ENCODE measurements around the gene NRG2. TPM values are rescaled to one million over a fixed set of nuclear protein-coding genes. Genes with fewer than 3 reads are reported as not detected.

Gene NRG2
- total RNA-seq, 1 donor from 2014 or later = 2.0 TPM

- no peaks in the 10 kb centered on the region for H3K4me1 Mint-ChIP-seq
- H3K4me3 Mint-ChIP-seq = no peak overlapping the region
- peaks cover 54% of the 10 kb centered on the region for H3K27me3 Mint-ChIP-seq (ENCODE audit: low read depth)
- no peak for TF ChIP-seq CTCF (IDR thresholded peaks at IDR 0.05; ENCODE audit: unreplicated experiment)
- DNase-seq (ENCODE audit: low spot score in 2 of 2, unreplicated experiment in 2 of 2) = no peak
- no peaks in the 10 kb centered on the region for H3K36me3 Mint-ChIP-seq
- H3K9me3 Mint-ChIP-seq = no peaks in the 10 kb centered on the region
- no peak overlapping the region for H3K27ac Mint-ChIP-seq
These were observed 6.6 kb upstream of the NRG2 start for GRCh38 chr5:140049713-140050112.

- Mint-ChIP-seq H3K27ac (no peak overlapping the region), H3K4me3 (no peak overlapping the region), H3K27me3 (ENCODE audit: low read depth) (peaks cover 59% of the 10 kb centered on the region), H3K36me3 (no peaks in the 10 kb centered on the region), H3K9me3 (no peaks in the 10 kb centered on the region), H3K4me1 (no peaks in the 10 kb centered on the region)
- no peak for DNase-seq (ENCODE audit: low spot score in 2 of 2, unreplicated experiment in 2 of 2)
- no peak for TF ChIP-seq CTCF (IDR thresholded peaks at IDR 0.05; ENCODE audit: unreplicated experiment)
These were observed 6.1 kb upstream of the NRG2 start for GRCh38 chr5:140049205-140049604.

GRCh38 chr5:140044041-140044440 lies 942 bp upstream of the NRG2 start:
- H3K4me3 Mint-ChIP-seq = no peak overlapping the region
- no peak for TF ChIP-seq CTCF (IDR thresholded peaks at IDR 0.05; ENCODE audit: unreplicated experiment)
- H3K27me3 Mint-ChIP-seq (ENCODE audit: low read depth) = peaks cover 87% of the 10 kb centered on the region
- H3K4me1 Mint-ChIP-seq = peaks cover 9% of the 10 kb centered on the region
- no peak overlapping the region for H3K27ac Mint-ChIP-seq
- H3K9me3 Mint-ChIP-seq = no peaks in the 10 kb centered on the region
- no peak for DNase-seq (ENCODE audit: low spot score in 2 of 2, unreplicated experiment in 2 of 2)
- no peaks in the 10 kb centered on the region for H3K36me3 Mint-ChIP-seq

GRCh38 chr5:140043508-140043872 lies 391 bp upstream of the NRG2 start:
- Mint-ChIP-seq H3K36me3 (no peaks in the 10 kb centered on the region), H3K9me3 (no peaks in the 10 kb centered on the region), H3K4me3 (peak overlapping the region; percentile 64), H3K27ac (no peak overlapping the region), H3K27me3 (ENCODE audit: low read depth) (peaks cover 87% of the 10 kb centered on the region), H3K4me1 (peaks cover 9% of the 10 kb centered on the region)
- DNase-seq (ENCODE audit: low spot score in 2 of 2, unreplicated experiment in 2 of 2) = peak in 1 of 2 experiments; percentile 38
- peak; percentile 6 for TF ChIP-seq CTCF (IDR thresholded peaks at IDR 0.05; ENCODE audit: unreplicated experiment)

GRCh38 chr5:140042393-140042642 lies 781 bp downstream of the NRG2 start:
- TF ChIP-seq CTCF (IDR thresholded peaks at IDR 0.05; ENCODE audit: unreplicated experiment) = no peak
- peaks cover 9% of the 10 kb centered on the region for H3K4me1 Mint-ChIP-seq

More at GRCh38 chr5:140042393-140042642, 781 bp downstream of the NRG2 start:
- H3K4me3 Mint-ChIP-seq = peak overlapping the region; percentile 25
- no peaks in the 10 kb centered on the region for H3K36me3 Mint-ChIP-seq
- H3K27me3 Mint-ChIP-seq (ENCODE audit: low read depth) = peaks cover 86% of the 10 kb centered on the region
- H3K27ac Mint-ChIP-seq = no peak overlapping the region
- H3K9me3 Mint-ChIP-seq = no peaks in the 10 kb centered on the region
- no peak for DNase-seq (ENCODE audit: low spot score in 2 of 2, unreplicated experiment in 2 of 2)

All from mesothelial cell of epicardium (in vitro differentiated cells).